ENCODE measurements around the gene BAX. TPM values are rescaled to one million over a fixed set of nuclear protein-coding genes. Genes with fewer than 3 reads are reported as not detected.

BAX gene
- total RNA-seq, 1 experiment from 2014 or later: 346 TPM

DNA sequence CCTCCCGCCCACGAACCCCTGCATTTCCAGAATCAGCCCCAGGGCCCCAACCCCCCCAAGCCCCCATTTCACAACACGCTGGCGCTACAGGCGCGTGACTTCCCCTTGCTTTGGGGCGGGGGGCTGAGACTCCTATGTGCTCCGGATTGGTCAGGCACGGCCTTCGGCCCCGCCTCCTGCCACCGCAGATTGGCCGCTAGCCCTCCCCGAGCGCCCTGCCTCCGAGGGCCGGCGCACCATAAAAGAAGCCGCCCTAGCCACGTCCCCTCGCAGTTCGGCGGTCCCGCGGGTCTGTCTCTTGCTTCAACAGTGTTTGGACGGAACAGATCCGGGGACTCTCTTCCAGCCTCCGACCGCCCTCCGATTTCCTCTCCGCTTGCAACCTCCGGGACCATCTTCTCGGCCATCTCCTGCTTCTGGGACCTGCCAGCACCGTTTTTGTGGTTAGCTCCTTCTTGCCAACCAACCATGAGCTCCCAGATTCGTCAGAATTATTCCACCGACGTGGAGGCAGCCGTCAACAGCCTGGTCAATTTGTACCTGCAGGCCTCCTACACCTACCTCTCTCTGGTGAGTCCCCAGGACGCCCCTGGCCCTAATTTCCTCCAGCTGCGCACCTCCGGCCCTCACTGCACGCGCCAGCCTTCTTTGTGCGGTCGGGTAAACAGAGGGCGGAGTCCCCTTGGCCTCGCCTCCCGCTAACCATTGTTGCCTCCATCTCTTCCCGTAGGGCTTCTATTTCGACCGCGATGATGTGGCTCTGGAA is 10.5 kb downstream of the BAX start, which contains the start of gene FTL (continued):
- TF ChIP-seq, protein P1, sequence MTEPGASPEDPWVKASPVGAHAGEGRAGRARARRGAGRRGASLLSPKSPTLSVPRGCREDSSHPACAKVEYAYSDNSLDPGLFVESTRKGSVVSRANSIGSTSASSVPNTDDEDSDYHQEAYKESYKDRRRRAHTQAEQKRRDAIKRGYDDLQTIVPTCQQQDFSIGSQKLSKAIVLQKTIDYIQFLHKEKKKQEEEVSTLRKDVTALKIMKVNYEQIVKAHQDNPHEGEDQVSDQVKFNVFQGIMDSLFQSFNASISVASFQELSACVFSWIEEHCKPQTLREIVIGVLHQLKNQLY (CRISPR knock-in tag; IDR thresholded peaks at IDR 0.05): no peak
- TF ChIP-seq, protein P2, sequence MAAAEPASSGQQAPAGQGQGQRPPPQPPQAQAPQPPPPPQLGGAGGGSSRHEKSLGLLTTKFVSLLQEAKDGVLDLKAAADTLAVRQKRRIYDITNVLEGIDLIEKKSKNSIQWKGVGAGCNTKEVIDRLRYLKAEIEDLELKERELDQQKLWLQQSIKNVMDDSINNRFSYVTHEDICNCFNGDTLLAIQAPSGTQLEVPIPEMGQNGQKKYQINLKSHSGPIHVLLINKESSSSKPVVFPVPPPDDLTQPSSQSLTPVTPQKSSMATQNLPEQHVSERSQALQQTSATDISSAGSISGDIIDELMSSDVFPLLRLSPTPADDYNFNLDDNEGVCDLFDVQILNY (CRISPR knock-in tag; IDR thresholded peaks at IDR 0.05): 0 out of 2 replicates have a peak, but pooled peaks have one; percentile 26
- TF ChIP-seq CREM (CRISPR knock-in tag; IDR thresholded peaks at IDR 0.05): peak; percentile 10; the same call in 1 of the 2 replicates
- TF ChIP-seq, protein P3, sequence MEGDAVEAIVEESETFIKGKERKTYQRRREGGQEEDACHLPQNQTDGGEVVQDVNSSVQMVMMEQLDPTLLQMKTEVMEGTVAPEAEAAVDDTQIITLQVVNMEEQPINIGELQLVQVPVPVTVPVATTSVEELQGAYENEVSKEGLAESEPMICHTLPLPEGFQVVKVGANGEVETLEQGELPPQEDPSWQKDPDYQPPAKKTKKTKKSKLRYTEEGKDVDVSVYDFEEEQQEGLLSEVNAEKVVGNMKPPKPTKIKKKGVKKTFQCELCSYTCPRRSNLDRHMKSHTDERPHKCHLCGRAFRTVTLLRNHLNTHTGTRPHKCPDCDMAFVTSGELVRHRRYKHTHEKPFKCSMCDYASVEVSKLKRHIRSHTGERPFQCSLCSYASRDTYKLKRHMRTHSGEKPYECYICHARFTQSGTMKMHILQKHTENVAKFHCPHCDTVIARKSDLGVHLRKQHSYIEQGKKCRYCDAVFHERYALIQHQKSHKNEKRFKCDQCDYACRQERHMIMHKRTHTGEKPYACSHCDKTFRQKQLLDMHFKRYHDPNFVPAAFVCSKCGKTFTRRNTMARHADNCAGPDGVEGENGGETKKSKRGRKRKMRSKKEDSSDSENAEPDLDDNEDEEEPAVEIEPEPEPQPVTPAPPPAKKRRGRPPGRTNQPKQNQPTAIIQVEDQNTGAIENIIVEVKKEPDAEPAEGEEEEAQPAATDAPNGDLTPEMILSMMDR (IDR thresholded peaks at IDR 0.05): no peak
- TF ChIP-seq NR3C1 (CRISPR knock-in tag; conservative IDR thresholded peaks at IDR 0.05; ENCODE audit: low read depth): no peak
- TF ChIP-seq SP1 (CRISPR knock-in tag; conservative IDR thresholded peaks at IDR 0.05): peak; percentile 72
- TF ChIP-seq TEAD1 (CRISPR knock-in tag; IDR thresholded peaks at IDR 0.05): peak; percentile 84
- no peak for TF ChIP-seq EMX1 (CRISPR knock-in tag; IDR thresholded peaks at IDR 0.05)
- TF ChIP-seq ATF1 (CRISPR knock-in tag; IDR thresholded peaks at IDR 0.05): peak; percentile 49; the same call in 1 of the 2 replicates
- TF ChIP-seq FOXK1 (CRISPR knock-in tag; IDR thresholded peaks at IDR 0.05): peak; percentile 71; the same call in 1 of the 2 replicates
- TF ChIP-seq NFATC4 (CRISPR knock-in tag; IDR thresholded peaks at IDR 0.05): peak; percentile 63; the same call in 1 of the 2 replicates
- peak; percentile 74; the same call in 1 of the 2 replicates for TF ChIP-seq JUN (CRISPR knock-in tag; IDR thresholded peaks at IDR 0.05)
- TF ChIP-seq, protein P4, sequence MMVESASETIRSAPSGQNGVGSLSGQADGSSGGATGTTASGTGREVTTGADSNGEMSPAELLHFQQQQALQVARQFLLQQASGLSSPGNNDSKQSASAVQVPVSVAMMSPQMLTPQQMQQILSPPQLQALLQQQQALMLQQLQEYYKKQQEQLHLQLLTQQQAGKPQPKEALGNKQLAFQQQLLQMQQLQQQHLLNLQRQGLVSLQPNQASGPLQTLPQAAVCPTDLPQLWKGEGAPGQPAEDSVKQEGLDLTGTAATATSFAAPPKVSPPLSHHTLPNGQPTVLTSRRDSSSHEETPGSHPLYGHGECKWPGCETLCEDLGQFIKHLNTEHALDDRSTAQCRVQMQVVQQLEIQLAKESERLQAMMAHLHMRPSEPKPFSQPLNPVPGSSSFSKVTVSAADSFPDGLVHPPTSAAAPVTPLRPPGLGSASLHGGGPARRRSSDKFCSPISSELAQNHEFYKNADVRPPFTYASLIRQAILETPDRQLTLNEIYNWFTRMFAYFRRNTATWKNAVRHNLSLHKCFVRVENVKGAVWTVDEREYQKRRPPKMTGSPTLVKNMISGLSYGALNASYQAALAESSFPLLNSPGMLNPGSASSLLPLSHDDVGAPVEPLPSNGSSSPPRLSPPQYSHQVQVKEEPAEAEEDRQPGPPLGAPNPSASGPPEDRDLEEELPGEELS (CRISPR knock-in tag; IDR thresholded peaks at IDR 0.05): 0 out of 2 replicates have a peak, but pooled peaks have one; percentile 11
- TF ChIP-seq, protein P5, sequence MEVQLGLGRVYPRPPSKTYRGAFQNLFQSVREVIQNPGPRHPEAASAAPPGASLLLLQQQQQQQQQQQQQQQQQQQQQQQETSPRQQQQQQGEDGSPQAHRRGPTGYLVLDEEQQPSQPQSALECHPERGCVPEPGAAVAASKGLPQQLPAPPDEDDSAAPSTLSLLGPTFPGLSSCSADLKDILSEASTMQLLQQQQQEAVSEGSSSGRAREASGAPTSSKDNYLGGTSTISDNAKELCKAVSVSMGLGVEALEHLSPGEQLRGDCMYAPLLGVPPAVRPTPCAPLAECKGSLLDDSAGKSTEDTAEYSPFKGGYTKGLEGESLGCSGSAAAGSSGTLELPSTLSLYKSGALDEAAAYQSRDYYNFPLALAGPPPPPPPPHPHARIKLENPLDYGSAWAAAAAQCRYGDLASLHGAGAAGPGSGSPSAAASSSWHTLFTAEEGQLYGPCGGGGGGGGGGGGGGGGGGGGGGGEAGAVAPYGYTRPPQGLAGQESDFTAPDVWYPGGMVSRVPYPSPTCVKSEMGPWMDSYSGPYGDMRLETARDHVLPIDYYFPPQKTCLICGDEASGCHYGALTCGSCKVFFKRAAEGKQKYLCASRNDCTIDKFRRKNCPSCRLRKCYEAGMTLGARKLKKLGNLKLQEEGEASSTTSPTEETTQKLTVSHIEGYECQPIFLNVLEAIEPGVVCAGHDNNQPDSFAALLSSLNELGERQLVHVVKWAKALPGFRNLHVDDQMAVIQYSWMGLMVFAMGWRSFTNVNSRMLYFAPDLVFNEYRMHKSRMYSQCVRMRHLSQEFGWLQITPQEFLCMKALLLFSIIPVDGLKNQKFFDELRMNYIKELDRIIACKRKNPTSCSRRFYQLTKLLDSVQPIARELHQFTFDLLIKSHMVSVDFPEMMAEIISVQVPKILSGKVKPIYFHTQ (CRISPR knock-in tag; IDR thresholded peaks at IDR 0.05): peak; percentile 59; the same call in 1 of the 2 replicates
- TF ChIP-seq ZNF317 (CRISPR knock-in tag; IDR thresholded peaks at IDR 0.05; ENCODE audit: borderline replicate concordance, low read depth): no peak
- TF ChIP-seq ZNF121 (CRISPR knock-in tag; IDR thresholded peaks at IDR 0.05): 0 out of 2 replicates have a peak, but pooled peaks have one; percentile 10
- TF ChIP-seq, protein P6, sequence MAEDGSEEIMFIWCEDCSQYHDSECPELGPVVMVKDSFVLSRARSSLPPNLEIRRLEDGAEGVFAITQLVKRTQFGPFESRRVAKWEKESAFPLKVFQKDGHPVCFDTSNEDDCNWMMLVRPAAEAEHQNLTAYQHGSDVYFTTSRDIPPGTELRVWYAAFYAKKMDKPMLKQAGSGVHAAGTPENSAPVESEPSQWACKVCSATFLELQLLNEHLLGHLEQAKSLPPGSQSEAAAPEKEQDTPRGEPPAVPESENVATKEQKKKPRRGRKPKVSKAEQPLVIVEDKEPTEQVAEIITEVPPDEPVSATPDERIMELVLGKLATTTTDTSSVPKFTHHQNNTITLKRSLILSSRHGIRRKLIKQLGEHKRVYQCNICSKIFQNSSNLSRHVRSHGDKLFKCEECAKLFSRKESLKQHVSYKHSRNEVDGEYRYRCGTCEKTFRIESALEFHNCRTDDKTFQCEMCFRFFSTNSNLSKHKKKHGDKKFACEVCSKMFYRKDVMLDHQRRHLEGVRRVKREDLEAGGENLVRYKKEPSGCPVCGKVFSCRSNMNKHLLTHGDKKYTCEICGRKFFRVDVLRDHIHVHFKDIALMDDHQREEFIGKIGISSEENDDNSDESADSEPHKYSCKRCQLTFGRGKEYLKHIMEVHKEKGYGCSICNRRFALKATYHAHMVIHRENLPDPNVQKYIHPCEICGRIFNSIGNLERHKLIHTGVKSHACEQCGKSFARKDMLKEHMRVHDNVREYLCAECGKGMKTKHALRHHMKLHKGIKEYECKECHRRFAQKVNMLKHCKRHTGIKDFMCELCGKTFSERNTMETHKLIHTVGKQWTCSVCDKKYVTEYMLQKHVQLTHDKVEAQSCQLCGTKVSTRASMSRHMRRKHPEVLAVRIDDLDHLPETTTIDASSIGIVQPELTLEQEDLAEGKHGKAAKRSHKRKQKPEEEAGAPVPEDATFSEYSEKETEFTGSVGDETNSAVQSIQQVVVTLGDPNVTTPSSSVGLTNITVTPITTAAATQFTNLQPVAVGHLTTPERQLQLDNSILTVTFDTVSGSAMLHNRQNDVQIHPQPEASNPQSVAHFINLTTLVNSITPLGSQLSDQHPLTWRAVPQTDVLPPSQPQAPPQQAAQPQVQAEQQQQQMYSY (CRISPR knock-in tag; IDR thresholded peaks at IDR 0.05): no peak
- TF ChIP-seq, protein P7, sequence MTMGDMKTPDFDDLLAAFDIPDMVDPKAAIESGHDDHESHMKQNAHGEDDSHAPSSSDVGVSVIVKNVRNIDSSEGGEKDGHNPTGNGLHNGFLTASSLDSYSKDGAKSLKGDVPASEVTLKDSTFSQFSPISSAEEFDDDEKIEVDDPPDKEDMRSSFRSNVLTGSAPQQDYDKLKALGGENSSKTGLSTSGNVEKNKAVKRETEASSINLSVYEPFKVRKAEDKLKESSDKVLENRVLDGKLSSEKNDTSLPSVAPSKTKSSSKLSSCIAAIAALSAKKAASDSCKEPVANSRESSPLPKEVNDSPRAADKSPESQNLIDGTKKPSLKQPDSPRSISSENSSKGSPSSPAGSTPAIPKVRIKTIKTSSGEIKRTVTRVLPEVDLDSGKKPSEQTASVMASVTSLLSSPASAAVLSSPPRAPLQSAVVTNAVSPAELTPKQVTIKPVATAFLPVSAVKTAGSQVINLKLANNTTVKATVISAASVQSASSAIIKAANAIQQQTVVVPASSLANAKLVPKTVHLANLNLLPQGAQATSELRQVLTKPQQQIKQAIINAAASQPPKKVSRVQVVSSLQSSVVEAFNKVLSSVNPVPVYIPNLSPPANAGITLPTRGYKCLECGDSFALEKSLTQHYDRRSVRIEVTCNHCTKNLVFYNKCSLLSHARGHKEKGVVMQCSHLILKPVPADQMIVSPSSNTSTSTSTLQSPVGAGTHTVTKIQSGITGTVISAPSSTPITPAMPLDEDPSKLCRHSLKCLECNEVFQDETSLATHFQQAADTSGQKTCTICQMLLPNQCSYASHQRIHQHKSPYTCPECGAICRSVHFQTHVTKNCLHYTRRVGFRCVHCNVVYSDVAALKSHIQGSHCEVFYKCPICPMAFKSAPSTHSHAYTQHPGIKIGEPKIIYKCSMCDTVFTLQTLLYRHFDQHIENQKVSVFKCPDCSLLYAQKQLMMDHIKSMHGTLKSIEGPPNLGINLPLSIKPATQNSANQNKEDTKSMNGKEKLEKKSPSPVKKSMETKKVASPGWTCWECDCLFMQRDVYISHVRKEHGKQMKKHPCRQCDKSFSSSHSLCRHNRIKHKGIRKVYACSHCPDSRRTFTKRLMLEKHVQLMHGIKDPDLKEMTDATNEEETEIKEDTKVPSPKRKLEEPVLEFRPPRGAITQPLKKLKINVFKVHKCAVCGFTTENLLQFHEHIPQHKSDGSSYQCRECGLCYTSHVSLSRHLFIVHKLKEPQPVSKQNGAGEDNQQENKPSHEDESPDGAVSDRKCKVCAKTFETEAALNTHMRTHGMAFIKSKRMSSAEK (CRISPR knock-in tag; IDR thresholded peaks at IDR 0.05; ENCODE audit: borderline replicate concordance): no peak
- TF ChIP-seq, protein P8, sequence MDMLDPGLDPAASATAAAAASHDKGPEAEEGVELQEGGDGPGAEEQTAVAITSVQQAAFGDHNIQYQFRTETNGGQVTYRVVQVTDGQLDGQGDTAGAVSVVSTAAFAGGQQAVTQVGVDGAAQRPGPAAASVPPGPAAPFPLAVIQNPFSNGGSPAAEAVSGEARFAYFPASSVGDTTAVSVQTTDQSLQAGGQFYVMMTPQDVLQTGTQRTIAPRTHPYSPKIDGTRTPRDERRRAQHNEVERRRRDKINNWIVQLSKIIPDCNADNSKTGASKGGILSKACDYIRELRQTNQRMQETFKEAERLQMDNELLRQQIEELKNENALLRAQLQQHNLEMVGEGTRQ (CRISPR knock-in tag; IDR thresholded peaks at IDR 0.05): peak; percentile 73
